A673 (cell line): Measurements from ENCODE around the gene PTPN23. TPM values are rescaled to one million over a fixed set of nuclear protein-coding genes. Genes with fewer than 3 reads are reported as not detected.

ENCODE experiments used
- BruUV-seq: library from RNA; stranded (reverse); fragments of 400-500 nt; replicated peaks from 2 replicates; lab custom pipeline; 2021; lab: Mats Ljungman, UMichigan
- CTCF ChIA-PET: fragments of 300-600 bp; sonication (Branson Sonifier 250); formaldehyde crosslinking; loops from one replicate; lab custom pipeline; 2022; ENCODE audit warnings: antibody characterized with exemption; lab: Charles Lee
- POLR2A ChIA-PET: fragments of 300-600 bp; sonication (Branson Sonifier 250); formaldehyde crosslinking; loops from one replicate; lab custom pipeline; 2022; ENCODE audit warnings: antibody characterized with exemption; ENCODE audit not compliant: low non-redundant PET; lab: Charles Lee
- DNase-seq: peaks from one replicate; pipeline ENCODE4 v3.0.0-alpha.2; 2015; ENCODE audit warnings: low spot score
- H3K27ac ChIP-seq: fragments of 200-600 bp; sonication (generic); 2 replicates; pipeline ENCODE4 v1.5.1; 2016; ENCODE audit warnings: mixed run types, low read depth, mild to moderate bottlenecking, mixed read lengths, antibody characterized with exemption, low read length; ENCODE audit not compliant: poor library complexity, severe bottlenecking
- H3K27me3 ChIP-seq: fragments of 200-600 bp; sonication (generic); replicated peaks from 2 replicates; pipeline ENCODE4 v1.6.1; 2017; ENCODE audit warnings: mixed run types, low read depth, mild to moderate bottlenecking, mixed read lengths, antibody characterized with exemption, low read length; ENCODE audit not compliant: insufficient read depth, poor library complexity
- H3K36me3 ChIP-seq: fragments of 200-600 bp; sonication (generic); 2 replicates; pipeline ENCODE4 v1.6.1; 2016; ENCODE audit warnings: mixed run types, mild to moderate bottlenecking, mixed read lengths, antibody characterized with exemption, low read length; ENCODE audit not compliant: insufficient read depth, poor library complexity, severe bottlenecking
- H3K4me1 ChIP-seq: fragments of 200-600 bp; sonication (generic); 2 replicates; pipeline ENCODE4 v1.6.1; 2017; ENCODE audit warnings: mixed run types, mild to moderate bottlenecking, mixed read lengths, antibody characterized with exemption, low read length; ENCODE audit not compliant: insufficient read depth, poor library complexity, severe bottlenecking
- H3K4me3 ChIP-seq: fragments of 200-600 bp; sonication (generic); 2 replicates; pipeline ENCODE4 v1.5.1; 2016; ENCODE audit warnings: low read depth, mixed run types, mild to moderate bottlenecking, mixed read lengths, low read length; ENCODE audit not compliant: poor library complexity, severe bottlenecking
- H3K9me3 ChIP-seq: fragments of 200-600 bp; sonication (generic); 2 replicates; pipeline ENCODE4 v1.6.1; 2016; ENCODE audit warnings: mixed run types, low read depth, mild to moderate bottlenecking, mixed read lengths, antibody characterized with exemption, low read length; ENCODE audit not compliant: poor library complexity, severe bottlenecking
- CTCF ChIP-seq: fragments of 300-800, 200-600 bp; sonication (generic); conservative IDR thresholded peaks from 2 replicates; pipeline ENCODE4 v1.5.1; 2017; ENCODE audit warnings: low read depth, mild to moderate bottlenecking, antibody characterized with exemption, low read length, moderate library complexity, mixed read lengths
- EZH2 ChIP-seq: fragments of 200-600 bp; sonication (generic); IDR thresholded peaks from 2 replicates; pipeline ENCODE4 v1.6.1; 2017; ENCODE audit warnings: borderline replicate concordance, low read depth, mild to moderate bottlenecking, mixed read lengths, antibody characterized with exemption, low read length; ENCODE audit not compliant: poor library complexity, severe bottlenecking
- intact Hi-C: fragments of 100-400 bp; cut with micrococcal nuclease; formaldehyde crosslinking; loops from one replicate; pipeline ENCODE4 v1.10.0; 2022; ENCODE audit not compliant: unreplicated experiment
- total RNA-seq: library from RNA; stranded (reverse); gene quantifications from 2 replicates; pipeline ENCODE4 v1.2.3, GENCODE V29; 2021

Gene PTPN23
- total RNA-seq, 1 experiment from 2014 or later = 24.0 TPM

GRCh38 chr3:47342151-47342550 lies 38.7 kb upstream of the PTPN23 start:
- Histone ChIP-seq H3K4me1 (no peaks in the 10 kb centered on the region), H3K27me3 (no peaks in the 10 kb centered on the region), H3K36me3 (peaks cover 3% of the 10 kb centered on the region), H3K9me3 (no peaks in the 10 kb centered on the region), H3K27ac (no peak overlapping the region), H3K4me3 (no peak overlapping the region)
- ChIA-PET CTCF (no interaction called here), POLR2A (no interaction called here)
- TF ChIP-seq EZH2 = no peak
- no peak for TF ChIP-seq CTCF
- DNase-seq = no peak
- intact Hi-C loops = no loop called here
- BruUV-seq = no TSS peak

- no peaks in the 10 kb centered on the region for H3K9me3 ChIP-seq
- no TSS peak for BruUV-seq
- H3K4me3 ChIP-seq = no peak overlapping the region
- POLR2A ChIA-PET = no interaction called here
- CTCF ChIA-PET = no interaction called here
- DNase-seq = no peak
- intact Hi-C loops = no loop called here
- no peaks in the 10 kb centered on the region for H3K36me3 ChIP-seq
- H3K27me3 ChIP-seq = no peaks in the 10 kb centered on the region
- TF ChIP-seq EZH2 (no peak), CTCF (no peak)
- no peaks in the 10 kb centered on the region for H3K4me1 ChIP-seq
- H3K27ac ChIP-seq = no peak overlapping the region
Measured at GRCh38 chr3:47342812-47343211, 38.0 kb upstream of the PTPN23 start.

- POLR2A ChIA-PET = no interaction called here
- no peak overlapping the region for H3K27ac ChIP-seq
- H3K9me3 ChIP-seq = no peaks in the 10 kb centered on the region
- H3K4me3 ChIP-seq = no peak overlapping the region
- no peak for TF ChIP-seq EZH2
- no peak for TF ChIP-seq CTCF
- no TSS peak for BruUV-seq
- intact Hi-C loops = no loop called here
- H3K36me3 ChIP-seq = no peaks in the 10 kb centered on the region
- no peaks in the 10 kb centered on the region for H3K4me1 ChIP-seq
- DNase-seq = no peak
- CTCF ChIA-PET = no interaction called here
- H3K27me3 ChIP-seq = no peaks in the 10 kb centered on the region
Measured at GRCh38 chr3:47343471-47343971, 37.3 kb upstream of the PTPN23 start.
